ENCODE results near the gene SIGLEC15.

SIGLEC15 gene, protein sequence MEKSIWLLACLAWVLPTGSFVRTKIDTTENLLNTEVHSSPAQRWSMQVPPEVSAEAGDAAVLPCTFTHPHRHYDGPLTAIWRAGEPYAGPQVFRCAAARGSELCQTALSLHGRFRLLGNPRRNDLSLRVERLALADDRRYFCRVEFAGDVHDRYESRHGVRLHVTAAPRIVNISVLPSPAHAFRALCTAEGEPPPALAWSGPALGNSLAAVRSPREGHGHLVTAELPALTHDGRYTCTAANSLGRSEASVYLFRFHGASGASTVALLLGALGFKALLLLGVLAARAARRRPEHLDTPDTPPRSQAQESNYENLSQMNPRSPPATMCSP

DNA sequence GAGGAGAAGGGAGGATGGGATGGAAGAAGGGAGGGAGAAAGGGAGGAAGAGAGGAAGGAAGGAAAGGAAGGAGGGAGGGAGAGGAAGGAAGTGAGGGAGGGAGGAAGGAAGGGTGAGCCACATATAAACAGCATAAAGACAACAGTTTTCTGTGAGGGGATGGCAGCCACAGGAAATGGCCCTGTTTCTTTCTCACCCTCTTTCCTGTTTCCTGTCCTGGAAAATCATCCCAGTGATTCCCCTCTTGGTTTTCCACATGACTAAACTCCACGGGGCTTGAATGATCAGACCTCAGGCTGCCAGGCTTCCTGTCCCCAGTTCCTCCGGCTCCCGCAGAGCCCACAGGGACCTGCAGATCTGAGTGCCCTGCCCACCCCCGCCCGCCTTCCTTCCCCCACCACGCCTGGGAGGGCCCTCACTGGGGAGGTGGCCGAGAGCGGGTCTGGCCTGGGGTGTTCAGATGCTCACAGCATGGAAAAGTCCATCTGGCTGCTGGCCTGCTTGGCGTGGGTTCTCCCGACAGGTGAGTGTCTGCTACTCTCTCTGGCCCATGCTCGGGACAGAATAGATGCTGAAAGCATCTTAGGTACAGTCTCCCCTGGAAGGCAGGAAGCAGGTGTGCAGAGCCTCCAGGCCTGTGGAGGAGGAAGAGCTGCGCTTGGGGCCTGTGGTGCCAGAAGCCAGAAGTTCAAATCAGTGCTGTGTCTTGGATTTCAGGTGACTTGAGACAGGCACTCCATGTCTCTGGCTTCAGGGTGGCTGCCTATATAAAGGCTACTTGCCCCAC is at the start of gene SIGLEC15:
SIGLEC15 (plus strand) TSS at position 418 of the 787 bp plus-strand sequence; CDS start at position 472, 54 bp downstream.
- Histone ChIP-seq H3K27ac (no peak within 1 kb of the TSS), H3K4me3 (ENCODE audit: low read depth, low read length) (no peak within 1 kb of the TSS), H3K36me3 (no peaks in the 10 kb centered on the region), H3K9me3 (ENCODE audit: severe bottlenecking) (no peaks in the 10 kb centered on the region), H3K27me3 (ENCODE audit: insufficient read depth, low read depth, severe bottlenecking) (peaks cover 92% of the 10 kb centered on the region)
- no peak for DNase-seq
- TF ChIP-seq, protein P1, sequence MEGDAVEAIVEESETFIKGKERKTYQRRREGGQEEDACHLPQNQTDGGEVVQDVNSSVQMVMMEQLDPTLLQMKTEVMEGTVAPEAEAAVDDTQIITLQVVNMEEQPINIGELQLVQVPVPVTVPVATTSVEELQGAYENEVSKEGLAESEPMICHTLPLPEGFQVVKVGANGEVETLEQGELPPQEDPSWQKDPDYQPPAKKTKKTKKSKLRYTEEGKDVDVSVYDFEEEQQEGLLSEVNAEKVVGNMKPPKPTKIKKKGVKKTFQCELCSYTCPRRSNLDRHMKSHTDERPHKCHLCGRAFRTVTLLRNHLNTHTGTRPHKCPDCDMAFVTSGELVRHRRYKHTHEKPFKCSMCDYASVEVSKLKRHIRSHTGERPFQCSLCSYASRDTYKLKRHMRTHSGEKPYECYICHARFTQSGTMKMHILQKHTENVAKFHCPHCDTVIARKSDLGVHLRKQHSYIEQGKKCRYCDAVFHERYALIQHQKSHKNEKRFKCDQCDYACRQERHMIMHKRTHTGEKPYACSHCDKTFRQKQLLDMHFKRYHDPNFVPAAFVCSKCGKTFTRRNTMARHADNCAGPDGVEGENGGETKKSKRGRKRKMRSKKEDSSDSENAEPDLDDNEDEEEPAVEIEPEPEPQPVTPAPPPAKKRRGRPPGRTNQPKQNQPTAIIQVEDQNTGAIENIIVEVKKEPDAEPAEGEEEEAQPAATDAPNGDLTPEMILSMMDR (IDR thresholded peaks at IDR 0.05; ENCODE audit: low read depth, low read length), result no peak

DNA sequence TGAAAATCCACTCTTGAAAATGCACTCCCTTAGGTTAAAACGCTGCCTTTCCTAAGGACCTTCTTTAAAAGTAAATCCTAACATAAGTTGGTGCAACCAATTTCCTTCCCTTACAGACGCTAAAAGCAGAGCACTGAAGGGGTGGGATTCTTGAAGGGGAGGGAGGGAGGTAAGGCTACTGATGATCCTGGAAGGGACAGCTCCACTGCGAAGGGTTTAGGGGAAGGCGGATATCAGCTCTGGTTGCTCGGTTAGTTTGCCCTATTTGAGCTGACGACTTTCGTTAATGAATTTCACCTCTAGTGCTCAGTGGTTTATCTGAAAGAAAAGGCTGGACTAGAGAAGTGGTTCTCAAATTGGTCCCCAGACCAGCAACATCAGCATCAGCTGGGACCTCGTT is 49.7 kb upstream of the SIGLEC15 start:
- no peaks in the 10 kb centered on the region for H3K9me3 ChIP-seq (ENCODE audit: severe bottlenecking)
- TF ChIP-seq, protein P1 (IDR thresholded peaks at IDR 0.05; ENCODE audit: low read depth, low read length), result no peak
- H3K4me3 ChIP-seq (ENCODE audit: low read depth, low read length), result no peak overlapping the region
- H3K27me3 ChIP-seq (ENCODE audit: insufficient read depth, low read depth, severe bottlenecking), result peaks cover 84% of the 10 kb centered on the region
- H3K36me3 ChIP-seq, result no peaks in the 10 kb centered on the region
- H3K27ac ChIP-seq, result no peak overlapping the region
- no peak for DNase-seq

DNA sequence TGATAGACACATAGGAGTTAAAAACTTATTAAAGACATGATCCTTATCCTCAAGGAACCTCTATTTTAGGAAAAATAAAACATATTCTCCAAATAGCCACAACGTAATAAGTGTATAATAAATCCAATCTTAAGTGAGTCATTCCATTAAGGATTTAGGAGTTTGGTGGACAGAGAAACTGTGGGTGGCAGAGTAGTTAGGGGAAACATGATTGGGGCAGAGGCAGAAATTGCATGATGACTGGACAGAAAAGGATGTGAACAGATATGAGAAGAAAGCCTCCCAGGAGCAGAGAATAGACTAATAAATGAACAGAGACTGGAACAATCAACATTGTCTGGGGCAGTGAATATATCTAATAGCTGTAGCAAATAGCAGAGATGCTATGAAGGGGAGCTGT is 48.1 kb upstream of the SIGLEC15 start:
- H3K4me3 ChIP-seq (ENCODE audit: low read depth, low read length), result no peak overlapping the region
- H3K36me3 ChIP-seq, result no peaks in the 10 kb centered on the region
- TF ChIP-seq, protein P1 (IDR thresholded peaks at IDR 0.05; ENCODE audit: low read depth, low read length), result no peak
- no peak for DNase-seq
- peaks cover 94% of the 10 kb centered on the region for H3K27me3 ChIP-seq (ENCODE audit: insufficient read depth, low read depth, severe bottlenecking)
- H3K9me3 ChIP-seq (ENCODE audit: severe bottlenecking), result no peaks in the 10 kb centered on the region
- H3K27ac ChIP-seq, result no peak overlapping the region

DNA sequence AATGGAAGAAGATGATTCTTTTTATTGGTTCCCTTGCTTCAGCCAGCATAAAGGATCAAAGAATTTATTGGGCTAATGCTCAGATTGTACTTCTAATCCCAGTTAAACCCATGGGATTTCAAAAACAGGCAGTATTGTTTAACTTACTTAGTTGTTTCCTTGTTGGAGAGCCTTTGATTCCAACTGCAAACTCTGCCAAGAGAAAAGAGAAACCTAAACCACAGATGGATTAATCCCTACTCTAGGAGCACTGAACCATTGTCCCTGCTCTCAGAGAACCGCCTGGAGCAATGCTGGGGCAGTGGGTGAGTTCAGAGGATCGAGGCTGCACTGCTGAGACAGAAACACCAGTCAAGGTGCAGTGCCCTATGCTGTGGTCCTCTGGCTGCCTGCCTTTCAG is 44.9 kb upstream of the SIGLEC15 start:
- no peak overlapping the region for H3K4me3 ChIP-seq (ENCODE audit: low read depth, low read length)
- no peaks in the 10 kb centered on the region for H3K9me3 ChIP-seq (ENCODE audit: severe bottlenecking)
- TF ChIP-seq, protein P1 (IDR thresholded peaks at IDR 0.05; ENCODE audit: low read depth, low read length), result no peak
- H3K27me3 ChIP-seq (ENCODE audit: insufficient read depth, low read depth, severe bottlenecking), result peaks cover 90% of the 10 kb centered on the region
- no peak for DNase-seq
- no peaks in the 10 kb centered on the region for H3K36me3 ChIP-seq
- H3K27ac ChIP-seq, result no peak overlapping the region

DNA sequence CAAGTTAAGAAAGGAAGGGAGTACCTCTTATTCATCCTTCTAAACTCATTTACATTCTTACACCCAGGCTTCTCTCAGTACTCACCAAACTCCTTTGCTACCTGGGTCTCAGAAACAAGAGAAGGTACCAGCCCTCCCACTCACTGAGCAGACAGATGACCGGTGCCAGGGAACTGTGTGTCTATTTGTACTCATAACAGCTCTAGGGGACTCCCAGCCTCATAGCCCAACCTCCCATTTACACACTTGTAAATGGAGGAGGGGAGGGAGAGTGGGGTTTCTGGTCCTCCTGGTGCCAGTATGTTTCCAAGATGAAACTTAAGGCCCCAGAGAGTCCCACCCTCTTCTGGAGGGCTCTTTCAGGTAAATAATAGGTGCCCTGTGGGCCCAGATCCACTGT is 42.8 kb upstream of the SIGLEC15 start:
- DNase-seq, result no peak
- H3K36me3 ChIP-seq, result no peaks in the 10 kb centered on the region
- H3K4me3 ChIP-seq (ENCODE audit: low read depth, low read length), result no peak overlapping the region
- no peaks in the 10 kb centered on the region for H3K9me3 ChIP-seq (ENCODE audit: severe bottlenecking)
- H3K27ac ChIP-seq, result no peak overlapping the region
- TF ChIP-seq, protein P1 (IDR thresholded peaks at IDR 0.05; ENCODE audit: low read depth, low read length), result no peak
- H3K27me3 ChIP-seq (ENCODE audit: insufficient read depth, low read depth, severe bottlenecking), result peaks cover 83% of the 10 kb centered on the region
